GM21515 (cell line): ENCODE data around the gene MICALL1.
"Not testable (repeated sequence)": the region's sequence is repeated elsewhere in the genome, so short reads cannot be mapped to it uniquely, and the experiment has no call there.

Experiments
- ATAC-seq: cut with Tn5 transposase; IDR thresholded peaks from one replicate; pipeline ENCODE4 v1.9.1; 2021; ENCODE audit not compliant: unreplicated experiment

Gene MICALL1

DNA sequence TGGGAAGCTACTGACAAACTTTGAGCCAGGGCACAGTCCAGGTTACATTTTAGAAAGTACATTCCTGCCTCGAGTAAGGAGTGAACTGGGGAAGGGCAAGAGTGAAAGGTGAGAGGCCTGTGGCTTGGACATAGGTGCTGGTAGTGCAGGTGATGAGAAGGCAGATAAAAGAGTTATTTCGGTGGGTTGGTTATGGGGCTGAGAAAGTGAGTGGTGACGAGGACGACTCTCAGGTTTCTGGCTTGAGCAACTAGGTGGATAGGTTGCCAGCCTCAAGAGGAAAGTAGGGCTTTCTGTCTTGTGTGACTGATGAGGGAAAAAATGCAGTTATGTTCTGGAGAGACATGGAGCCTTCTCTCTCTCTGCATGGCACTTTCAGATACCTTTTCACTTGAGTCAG, 51.1 kb downstream of the MICALL1 start:
- no peak for ATAC-seq

DNA sequence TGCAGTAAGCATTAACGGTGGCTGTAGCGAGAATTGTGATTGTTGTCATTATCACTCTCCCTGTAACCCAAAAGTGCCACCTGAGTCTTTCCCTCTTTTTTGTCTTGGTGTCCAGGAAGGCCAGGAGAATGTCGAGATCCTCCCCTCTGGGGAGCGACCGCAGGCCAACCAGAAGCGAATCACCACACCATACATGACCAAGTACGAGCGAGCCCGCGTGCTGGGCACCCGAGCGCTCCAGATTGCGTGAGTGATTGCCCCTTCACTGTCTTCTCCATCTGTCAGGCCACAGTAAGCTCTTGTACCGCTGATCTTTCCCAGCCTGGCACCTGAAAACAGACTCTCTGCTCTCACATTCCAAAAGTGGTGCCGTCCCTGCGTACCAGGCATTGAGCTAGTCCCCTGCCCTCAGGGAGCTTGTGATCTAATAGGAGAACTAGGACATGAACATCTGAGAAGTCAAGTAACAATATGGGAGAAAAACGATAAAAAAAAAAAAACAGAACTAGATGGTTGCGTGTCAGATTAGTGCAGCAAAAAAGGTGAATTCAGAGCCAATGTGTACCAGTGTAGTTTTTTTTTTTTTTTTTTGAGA, 53.2 kb downstream of the MICALL1 start:
- ATAC-seq, result no peak

DNA sequence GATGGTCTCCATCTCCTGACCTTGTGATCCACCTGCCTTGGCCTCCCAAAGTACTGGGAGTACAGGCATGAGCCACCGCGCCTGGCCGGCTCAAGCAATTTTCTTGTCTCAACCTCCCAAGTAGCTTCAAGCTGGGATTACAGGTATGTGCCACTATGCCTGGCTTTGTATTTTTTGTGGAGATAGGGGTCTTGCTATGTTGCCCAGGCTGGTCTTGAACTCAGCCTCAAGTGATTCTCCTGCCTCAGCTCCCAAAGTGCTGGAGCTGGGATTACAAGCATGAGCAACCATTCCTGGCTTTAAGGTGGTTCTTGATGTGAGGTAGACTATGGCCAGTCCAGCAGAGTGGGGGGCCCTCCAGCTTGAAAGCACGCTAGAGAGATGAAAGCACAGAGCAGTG, 55.0 kb downstream of the MICALL1 start:
- ATAC-seq, result no peak

DNA sequence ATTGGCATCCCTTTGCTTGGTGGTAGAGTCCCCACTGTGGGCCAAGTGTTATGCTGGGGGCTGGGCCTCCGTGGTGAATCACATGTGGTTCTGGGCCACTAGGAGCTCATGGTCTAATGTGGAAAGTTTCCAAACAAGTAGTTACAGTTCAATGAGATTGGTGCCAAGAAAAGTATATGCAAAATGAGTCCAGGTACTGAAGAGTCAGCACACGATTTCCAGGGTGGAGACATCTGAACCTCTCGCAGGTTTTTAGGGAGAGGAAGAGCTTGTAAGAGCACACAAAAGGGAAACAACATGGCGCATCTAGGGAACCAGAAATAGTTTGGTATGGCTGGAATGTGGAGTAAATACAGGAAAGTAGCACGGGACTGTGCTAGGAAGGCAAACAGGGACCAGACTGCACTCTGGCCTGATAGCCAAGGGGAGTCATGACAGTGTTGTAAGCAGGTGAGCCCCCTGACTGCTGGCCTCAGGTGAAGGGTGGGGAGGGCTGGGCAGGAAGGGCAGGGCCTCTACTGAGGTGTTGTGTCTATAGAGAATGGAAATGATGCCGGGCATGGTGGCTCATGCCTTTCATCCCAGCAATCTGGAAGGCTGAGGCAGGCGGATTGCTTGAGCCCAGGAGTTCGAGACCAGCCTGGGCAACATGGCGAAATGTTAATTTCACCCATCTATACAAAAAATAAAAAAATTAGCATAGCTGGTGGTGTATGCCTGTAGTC, 60.0 kb downstream of the MICALL1 start:
- ATAC-seq, result no peak

DNA sequence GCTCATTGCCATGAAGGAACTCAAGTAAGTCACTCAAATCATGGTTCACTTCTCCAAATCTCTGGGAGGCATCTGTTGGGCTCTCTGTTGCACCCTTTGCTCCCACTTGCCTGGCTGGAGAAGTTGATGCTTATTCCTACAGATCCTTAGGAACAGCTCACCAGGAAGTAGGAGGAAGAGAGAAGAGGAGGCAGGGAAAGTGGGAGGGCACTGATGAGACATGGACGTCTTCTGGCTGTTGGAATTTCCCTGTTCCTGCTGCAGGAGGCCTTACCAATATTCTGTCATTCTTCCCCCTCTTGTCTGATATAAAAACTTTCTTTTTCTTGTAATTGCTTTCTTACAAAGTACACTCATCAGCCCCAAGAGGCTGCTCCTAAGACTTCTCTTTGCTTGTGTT, 61.0 kb downstream of the MICALL1 start:
- no peak for ATAC-seq

DNA sequence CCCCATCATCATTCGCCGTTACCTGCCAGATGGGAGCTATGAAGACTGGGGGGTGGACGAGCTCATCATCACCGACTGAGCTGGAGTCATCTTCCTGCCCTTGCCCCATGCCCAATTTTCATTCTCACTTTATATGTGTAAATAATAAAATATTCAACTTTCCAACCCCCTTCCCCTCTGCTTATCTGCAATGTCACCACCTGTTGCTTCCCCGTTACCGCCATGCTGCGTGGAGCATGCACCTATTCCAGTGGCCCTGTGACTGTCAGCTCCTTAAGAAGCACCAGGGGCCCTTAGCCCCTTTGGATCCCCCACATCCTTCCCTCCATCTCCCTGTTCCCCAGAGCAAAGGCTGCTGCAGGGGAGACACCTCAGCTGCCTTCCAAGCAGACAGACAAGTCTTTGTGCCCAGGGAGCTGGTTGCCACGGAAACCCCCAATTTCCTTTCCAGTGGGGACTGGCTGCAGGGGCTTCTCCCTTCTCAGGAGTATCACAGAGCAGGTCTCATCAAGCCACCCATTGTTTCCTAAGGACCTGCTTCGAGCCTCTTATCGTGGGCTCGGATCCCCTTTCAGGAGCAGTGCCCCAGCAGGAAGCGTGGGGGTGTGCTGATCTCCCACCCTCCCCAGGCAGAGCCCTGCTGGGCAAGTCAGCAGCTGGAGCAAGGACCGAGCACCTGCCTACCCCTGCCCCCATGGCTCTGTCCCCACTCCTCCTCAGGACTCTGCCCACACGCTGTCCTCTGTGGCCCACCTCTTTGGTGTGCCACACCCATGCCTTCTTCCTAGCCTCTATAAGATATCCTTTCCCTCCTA, 61.7 kb downstream of the MICALL1 start:
- no peak for ATAC-seq

DNA sequence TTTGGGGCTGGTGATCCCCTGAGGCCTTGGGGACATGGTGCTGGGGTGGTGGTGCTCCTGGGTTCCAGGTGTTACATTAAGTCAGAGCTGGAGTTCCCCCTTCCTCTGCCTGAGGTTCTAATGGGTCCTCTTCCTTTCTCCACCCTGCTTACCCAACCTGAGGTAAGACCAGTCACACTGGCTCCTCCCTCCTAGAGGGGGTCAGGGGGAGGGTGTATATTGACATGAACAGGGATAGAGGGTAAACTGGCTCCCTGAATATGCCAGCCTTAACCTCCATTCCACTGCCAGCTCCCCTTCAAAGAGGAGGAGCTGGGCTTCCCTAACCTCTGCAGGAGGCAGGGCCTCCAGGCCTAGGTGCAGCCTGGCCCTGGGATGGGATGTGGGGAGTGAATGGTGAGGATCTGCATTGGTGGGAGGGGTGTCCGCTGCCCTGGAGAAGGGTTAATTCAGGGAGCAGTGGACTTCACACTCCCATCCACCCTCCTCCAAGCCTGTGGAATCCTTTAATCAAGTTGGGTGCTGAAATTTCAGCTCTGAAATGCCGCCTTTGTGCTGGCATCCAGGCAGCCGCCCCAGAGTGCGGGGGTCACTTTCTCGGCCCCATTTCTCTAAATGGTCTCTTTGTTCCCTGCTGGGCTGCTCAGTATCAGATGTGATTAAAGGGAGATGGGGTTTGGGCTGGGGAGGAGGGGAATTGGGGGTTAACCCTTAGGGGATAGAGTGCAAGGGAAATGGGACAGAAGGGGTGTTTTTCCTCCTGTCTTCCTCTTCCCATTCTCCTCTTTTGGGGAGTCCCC, 62.6 kb downstream of the MICALL1 start:
- ATAC-seq, result no peak

DNA sequence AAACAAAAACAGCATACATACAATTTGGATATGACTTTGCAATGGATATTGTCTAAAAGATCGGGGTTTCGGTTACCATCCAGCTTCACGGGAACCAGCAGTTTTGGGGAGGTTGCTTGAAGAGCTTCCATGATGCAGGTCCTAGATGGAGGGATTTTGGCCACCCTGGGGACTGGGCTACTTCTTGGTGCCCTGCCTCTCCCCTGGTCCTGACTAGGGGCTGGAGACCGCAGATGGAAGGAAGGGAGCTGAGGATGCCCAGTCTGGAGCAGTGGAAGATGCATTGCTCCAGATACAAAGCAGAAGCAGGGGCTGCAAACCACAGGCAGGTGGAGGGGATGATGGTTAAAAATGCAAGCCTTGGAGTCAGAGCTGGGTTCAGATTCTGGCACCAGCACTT, 64.8 kb downstream of the MICALL1 start:
- no peak for ATAC-seq

DNA sequence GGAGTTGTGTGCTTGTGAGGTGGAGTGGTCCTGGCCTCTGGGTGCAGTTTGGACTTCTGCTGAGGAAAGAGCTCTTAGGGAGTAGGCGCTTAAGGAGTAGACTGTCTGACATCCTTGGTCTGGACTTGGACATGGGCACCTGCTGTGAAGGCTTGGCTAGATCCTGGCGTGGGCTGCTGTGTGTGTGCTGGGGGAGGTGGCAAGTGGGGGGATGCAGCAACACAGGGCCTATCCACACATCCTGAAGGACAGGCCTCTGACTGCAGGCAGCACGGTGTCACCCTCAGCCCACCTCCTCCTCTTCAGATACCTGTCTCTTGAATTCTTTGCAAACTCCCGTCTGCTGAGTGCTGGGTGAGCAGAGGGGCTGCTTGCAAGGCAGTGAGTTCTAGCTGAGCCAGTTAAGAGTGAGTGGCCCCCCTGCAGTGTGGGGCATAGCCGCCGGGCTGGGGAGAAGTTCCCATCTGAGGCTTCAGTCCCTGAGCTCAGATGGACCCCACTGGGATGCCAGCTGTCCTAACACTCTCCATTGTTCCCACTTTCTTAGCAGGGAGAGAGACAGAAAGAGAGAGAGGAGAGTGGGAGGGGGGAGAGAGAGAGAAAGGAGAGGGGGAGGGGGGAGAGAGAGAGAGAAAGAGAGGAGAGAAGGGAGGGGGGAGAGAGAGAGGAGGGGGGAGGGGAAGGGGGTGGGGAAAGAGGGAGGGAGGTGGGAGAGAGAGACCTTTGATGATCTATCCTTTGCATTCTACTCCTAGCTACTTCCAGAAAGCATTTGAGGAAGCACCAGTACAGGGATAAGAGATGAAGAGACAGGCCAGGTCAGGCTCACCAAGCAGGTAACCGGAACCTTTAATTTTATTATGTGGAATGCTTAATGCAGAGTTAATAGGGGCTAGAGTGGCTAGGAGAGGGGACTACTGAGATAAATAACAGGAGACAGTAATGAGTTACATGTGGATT, 65.7 kb downstream of the MICALL1 start:
- ATAC-seq, result no peak

DNA sequence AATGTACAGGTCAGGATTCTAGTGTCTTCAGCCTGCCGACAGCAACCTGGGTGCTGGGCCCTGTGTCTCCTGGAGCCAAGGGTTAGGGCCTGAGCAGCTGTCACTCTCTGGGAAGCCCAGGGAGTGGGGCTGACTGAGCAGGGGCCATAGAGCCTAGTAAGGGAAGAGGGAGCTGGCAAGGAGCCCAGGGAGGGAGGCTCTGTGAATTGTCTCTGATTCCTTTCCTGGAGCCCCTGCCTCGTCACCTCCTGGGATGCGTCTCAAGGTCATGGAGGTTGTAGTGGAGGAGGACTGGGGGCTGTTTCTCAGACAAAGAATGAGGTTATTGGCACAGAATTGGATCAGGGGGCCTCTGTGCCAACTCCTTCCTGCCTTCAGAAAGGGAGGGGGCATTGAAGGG, 66.4 kb downstream of the MICALL1 start:
- no peak for ATAC-seq

DNA sequence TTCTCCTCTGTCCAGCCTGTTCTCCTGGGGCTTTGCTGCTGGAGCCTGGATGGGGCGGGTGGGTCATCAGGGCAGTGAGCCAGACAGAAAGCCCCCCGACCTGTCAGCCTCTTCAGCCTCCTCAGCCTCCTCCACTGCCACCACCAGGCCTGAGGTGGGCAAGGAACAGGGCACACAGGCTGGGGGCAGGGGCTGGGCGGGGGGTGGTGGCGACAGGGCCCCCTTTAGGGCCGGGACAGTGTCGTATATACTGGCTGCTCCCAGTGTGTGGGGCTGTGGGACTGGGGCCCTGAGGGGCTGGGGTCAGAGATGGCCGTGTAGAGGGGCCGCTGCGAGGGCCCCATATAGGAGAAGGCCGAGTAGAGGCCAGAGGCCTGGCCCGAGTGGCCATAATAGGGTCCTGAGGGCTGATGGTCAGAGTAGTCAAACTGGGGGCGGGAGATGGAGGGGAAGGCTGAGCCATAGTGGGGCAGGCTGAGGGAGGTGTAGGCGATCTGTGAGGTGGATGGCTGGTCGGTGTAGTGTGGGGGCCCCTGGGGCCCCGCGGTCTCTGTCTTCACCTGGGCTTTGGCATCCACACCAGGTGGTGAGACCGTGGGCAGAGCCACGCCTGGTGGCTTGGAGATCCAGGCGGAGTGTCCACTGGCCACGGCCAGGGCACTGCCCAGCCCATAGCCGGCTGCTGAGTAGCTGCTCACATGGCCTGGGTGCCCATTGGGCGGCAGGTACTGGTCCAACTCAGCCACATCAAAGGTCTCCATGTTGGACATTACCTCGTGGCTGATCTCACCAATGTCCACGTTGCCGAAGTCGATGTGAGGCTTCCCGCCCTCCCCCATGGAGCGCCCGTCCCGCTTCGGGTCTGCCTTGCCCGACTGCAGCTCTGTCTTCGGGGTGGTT, 67.4 kb downstream of the MICALL1 start:
- ATAC-seq, result no peak

DNA sequence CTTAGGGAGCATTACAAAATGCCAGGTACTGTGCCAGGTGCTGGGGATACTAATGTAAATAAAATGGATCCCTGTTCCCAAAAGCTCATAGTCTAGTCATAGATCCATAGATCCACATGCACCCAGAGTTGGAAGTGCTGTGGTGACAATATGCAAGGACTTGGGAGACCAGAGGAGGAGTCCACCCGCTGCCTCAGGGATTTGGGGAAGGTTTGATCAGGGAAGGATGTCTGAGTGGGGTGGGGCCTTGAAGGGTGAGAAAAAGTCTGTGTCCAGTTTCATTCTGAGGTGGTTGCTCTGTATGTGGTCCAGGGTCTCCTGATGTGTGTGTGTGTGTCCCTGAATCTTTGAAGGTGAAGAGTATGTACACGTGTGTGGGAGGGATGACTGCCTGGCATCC, 69.1 kb downstream of the MICALL1 start:
- ATAC-seq, result no peak

DNA sequence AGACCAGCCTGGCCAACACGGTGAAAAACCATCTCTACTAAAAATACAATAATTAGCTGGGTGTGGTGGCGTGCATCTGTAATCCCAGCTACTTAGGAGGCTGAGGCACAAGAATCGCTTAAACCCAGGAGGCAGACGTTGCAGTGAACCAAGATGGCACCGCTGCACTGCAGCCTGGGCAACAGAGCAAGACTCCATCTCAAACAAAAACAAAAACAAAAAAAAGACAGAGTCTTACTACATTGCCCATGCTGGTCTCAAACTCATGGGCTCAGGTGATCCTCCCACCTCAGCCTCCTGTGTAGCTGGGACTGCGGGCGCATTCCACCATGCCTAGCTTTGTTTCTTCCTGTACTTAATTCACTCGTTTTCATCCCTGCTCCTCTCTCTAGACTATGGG, 69.9 kb downstream of the MICALL1 start:
- not testable (repeated sequence) for ATAC-seq

DNA sequence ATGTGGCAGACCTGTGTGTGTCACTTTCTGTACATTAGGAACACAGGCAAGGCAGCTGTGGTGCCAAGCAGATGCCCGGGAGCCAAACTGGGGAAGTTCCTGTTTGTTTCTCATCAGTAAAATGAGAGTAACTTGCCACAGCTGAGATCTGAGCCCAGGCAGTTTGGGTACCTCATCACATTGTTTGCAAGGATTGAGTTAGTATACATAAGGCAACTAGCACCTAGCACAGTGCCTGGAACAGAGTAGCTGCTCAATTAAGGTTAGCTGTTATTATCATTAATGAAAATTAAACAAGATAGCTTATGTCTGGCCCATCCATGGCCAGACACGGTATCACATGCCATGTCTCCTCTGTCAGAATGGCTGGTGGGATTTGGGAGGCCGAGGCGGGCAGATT, 70.5 kb downstream of the MICALL1 start:
- ATAC-seq, result no peak

DNA sequence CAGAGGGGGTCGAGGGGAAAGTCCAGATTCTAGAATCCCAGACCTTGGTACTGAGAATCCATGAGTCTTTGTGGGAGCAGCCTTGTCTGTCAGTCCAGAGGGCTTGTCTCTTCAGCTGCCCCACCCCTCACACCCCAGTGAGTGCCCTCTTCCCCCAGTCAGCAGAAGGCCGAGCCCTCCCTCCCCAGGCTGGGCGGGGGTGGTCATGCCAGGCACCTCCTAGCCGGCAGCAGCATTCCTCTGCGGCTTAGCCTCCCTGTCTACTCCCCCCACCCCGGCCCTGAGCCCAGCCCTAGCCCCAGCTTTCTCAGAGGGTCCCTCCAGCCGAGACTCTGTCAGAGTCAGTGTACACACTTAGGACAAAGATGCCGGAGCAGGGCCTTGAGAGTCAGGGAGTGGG, 73.7 kb downstream of the MICALL1 start:
- no peak for ATAC-seq

DNA sequence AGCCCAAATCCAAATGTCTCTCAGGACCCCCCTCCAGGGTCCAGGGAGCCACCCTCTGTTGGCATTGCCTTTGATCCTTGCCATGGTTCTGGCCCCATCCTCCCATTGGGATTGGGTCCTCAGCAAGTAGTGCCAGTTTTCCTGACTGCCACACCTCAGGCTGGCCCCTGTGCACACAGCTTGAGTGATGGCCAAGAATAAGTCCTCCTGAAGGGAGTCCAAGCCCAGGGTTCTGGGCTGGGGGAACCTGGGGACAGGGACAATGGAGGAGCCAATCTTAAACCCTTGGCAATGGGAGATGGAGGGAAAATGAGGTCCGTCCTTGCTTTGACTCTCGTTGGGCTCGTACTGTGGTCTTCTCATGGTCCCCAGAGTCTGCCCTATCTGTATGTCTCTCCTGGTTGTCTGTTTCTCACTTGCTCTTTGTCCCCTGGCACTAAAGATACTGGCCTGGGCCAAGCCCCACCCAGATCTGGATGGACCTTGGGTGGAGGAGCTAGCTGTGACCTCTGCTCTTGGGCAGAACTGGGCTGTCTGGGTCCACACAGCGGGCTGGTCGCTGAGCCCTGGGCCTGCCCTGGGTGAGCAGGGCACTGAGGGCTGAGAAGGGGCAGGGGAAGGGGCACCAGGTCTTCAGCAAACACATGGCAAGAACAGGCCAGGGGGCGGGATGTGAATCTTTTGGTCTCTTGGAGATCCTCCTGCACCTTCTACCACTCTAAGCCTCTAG, 75.3 kb downstream of the MICALL1 start:
- ATAC-seq, result no peak

DNA sequence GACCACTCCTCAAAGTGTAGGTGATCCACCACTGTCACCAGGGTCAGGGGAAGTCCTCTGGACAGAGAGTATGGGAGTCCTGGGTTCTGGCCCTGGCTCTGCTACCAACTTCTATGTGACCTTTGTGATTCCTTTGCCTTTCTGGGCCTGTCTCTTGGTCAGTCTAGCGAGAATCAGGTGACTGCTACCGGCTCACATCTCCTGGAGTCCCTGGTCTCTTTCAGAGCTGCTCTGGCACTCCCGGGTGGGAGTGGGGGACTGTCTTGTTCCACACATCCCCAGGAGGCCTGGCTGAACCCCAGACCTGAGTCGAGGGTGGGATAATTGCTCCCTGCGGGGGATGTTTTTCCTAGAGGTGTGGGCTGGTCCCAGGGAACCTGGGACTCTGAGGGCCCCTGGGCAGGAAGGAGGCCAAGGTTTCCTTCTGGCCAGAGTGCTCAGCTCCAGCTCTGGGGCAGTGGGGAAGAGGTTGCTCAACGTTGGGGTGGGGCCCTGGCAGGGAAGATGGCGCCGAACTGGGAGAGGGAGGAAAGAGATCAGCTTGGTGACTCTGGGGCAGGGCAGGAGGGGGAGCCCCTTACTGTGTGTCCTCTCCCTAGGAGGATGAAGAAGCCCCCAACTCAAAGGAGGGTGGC, 76.2 kb downstream of the MICALL1 start:
- no peak for ATAC-seq
